Left cardiac atrium (tissue), 4 donors: ENCODE results near the gene TBCB. TPM values are rescaled to one million over a fixed set of nuclear protein-coding genes. Genes with fewer than 3 reads are reported as not detected.
"Not testable (repeated sequence)": the region's sequence is repeated elsewhere in the genome, so short reads cannot be mapped to it uniquely, and the experiment has no call there.

Source experiments
- ATAC-seq, 2 donors: fragments of 200-7000 bp; cut with Tn5 transposase; one replicate each; pipeline ENCODE4 v1.9.1; 2020; ENCODE audit warnings: mild to moderate bottlenecking in 2 of 2, moderate library complexity in 2 of 2
- DNase-seq: peaks from one replicate; pipeline ENCODE4 v3.0.0-alpha.2; 2020
- intact Hi-C, 2 donors: fragments of 100-400 bp; cut with DNase I; formaldehyde crosslinking; loops; one replicate each; pipeline versions ENCODE4 v1.14.1 to v1.15.1; 2022 to 2023
- long read RNA-seq: library from polyadenylated mRNA; unstranded; transcript quantifications from one replicate; pipeline ENCODE4 v2.0.0, GENCODE V29; 2021
- total RNA-seq, 2 donors: library from RNA; stranded (reverse); fragmentation: NEBNext Ultra II Directional; extraction: Animal tissue kit (Norgen Biotek cat#: 25700); gene quantifications; one replicate each; pipeline ENCODE4 v1.2.1, GENCODE V29; 2021
- donor health status: DM: no; HTN: yes; CAD: no.
- donor health status: DM: no; HTN: yes; CAD: no; lungs with severe emphysema.
- donor health status: DM: yes; HTN: yes; CAD: no.
- donor health status: Dilated cardiomyopathy.

The TBCB gene, protein sequence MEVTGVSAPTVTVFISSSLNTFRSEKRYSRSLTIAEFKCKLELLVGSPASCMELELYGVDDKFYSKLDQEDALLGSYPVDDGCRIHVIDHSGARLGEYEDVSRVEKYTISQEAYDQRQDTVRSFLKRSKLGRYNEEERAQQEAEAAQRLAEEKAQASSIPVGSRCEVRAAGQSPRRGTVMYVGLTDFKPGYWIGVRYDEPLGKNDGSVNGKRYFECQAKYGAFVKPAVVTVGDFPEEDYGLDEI
- 10 to 100 TPM; 81.2 to 85.0 TPM for total RNA-seq
- long read RNA-seq, transcript TBCB-201 (6 exons, 1,473 nt) = major isoform, 19 of 26 reads
- long read RNA-seq, partial matches to known transcripts = 0 of 26 reads
- long read RNA-seq, other reads (novel, unspliced or antisense) = 7 of 26 reads

DNA sequence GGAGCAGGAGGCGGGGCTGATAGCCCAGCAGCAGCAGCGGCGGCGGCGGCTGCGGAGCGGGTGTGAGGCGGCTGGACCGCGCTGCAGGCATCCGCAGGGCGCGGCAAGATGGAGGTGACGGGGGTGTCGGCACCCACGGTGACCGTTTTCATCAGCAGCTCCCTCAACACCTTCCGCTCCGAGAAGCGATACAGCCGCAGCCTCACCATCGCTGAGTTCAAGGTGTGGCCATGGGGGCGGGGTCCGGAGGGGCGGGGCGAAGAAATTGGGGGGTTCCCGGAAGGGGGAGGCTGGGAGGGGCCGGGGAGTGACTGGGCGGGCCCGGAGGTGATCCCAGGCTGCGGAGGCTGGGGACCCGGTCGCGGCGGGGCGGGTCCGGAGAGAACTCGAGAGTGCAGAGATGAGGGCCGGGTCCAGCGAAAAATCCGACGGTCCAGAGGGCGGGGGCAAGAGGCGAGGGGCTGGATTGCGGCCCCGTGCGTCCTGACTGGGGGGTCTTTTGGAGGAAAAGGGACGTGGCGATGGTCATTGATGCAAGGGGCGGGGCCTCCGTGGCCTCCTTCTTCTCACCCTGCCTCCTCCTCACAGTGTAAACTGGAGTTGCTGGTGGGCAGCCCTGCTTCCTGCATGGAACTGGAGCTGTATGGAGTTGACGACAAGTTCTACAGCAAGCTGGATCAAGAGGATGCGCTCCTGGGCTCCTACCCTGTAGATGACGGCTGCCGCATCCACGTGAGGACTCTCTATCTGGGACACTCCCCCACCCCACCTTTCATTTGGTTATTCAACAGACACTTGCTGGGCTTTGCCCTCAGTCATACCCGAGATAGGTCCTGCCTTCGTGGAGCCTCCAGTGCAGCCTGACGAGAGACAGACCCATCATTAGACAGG is at the start of gene TBCB:
Gene TBCB (plus strand): TSS at position 16 of the 891 bp plus-strand sequence. CDS start 93 bp downstream, at position 109.
- DNase-seq (peak; percentile 86), ATAC-seq (peak; percentile 56 to 75)
- intact Hi-C loops = loop anchor here (10.0 kb wide), 2 partner anchors 51 to 61 kb away; partner anchors contain the start of genes THAP8 (in 1 of the 2) and WDR62 (in 1 of the 2)

- DNase-seq (no peak), ATAC-seq (no peak)
- intact Hi-C loops = loop anchor here (10.0 kb wide), 2 partner anchors 47 to 107 kb away; partner anchors contain the start of genes OVOL3 (in 1 of the 2), POLR2I (in 1 of the 2) and TBCB (in 1 of the 2)
Observed at GRCh38 chr19:36067681-36068080, 47.6 kb upstream of the TBCB start.

- intact Hi-C loops = loop anchor here (10.0 kb wide), 2 partner anchors 46 to 106 kb away; partner anchors contain the start of genes OVOL3 (in 1 of the 2), POLR2I (in 1 of the 2) and TBCB (in 1 of the 2)
- not testable (repeated sequence) for DNase-seq, ATAC-seq
Observed at GRCh38 chr19:36068810-36069499, 46.3 kb upstream of the TBCB start.

DNA sequence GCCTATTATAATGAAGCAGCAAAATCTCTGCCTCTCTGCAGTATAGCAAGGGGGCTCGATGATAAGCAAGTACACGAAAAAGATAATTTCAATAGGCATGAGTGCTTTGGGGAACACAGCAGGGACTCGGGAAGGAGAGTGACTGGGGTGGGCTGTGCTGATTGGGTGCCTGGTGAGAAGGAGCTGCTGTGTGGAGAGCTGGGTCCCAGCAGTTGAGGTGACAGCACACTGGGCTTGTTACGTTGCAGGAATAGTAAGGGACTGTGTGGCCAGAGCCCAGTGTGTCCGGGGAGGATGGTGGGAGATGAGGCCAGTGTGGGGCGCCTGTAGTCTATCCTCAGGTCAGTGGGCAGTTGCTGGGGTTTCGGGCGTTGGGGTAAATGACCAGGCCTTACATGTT is 43.2 kb upstream of the TBCB start:
- ATAC-seq (no peak), DNase-seq (no peak)
- intact Hi-C loops = no loop called here

- ATAC-seq = no peak
Observed at GRCh38 chr19:36073121-36073876, 42.0 kb upstream of the TBCB start.

DNA sequence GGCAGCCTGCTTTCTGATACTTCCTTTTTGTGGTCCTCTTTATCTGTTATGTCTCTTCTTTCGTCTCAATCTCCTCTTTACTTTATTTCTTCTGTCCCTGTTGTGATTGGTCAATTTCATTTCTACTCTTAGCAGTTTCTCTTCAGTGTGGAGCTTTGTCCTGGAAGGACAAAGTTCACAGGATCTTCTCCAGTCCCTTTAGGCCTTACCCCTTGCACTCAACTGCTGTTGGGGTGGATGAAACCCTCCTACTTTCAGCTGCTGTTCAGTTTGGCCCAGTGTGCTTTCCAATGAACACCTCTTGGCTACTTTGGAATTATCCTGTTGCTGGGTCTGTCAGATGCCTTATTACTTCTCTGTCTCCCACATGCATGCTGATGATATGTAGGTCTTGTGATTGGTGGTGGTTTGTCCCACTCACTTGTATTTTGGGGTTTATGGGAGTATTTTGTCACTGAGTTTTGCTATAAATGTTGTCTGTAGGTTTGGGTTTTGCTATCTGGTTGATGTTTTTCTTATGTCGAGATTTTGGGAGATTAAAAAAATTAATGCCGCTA is 35.8 kb upstream of the TBCB start:
- intact Hi-C loops = no loop called here
- DNase-seq (no peak), ATAC-seq (no peak)

More at GRCh38 chr19:36073121-36073876, 42.0 kb upstream of the TBCB start:
- intact Hi-C loops = no loop called here
- no peak for DNase-seq

DNA sequence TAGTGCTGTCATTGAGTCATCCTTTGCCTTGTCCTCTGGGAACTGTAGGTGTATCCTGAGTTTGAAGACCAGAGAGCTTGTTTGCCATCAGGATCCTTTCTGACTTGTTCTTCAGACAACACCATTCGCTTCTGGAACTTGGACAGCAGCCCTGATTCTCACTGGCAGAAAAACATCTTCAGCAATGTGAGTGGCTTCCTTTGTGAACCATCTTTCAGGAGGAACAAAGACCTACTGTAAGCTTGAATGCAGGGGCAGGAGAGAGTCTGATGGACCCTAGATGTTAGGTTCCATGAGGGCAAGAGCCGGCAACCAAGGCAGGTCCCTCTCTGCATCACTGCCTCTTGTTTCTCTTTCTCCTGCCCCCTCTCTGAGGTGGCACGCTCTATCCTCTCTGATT is 33.9 kb upstream of the TBCB start:
- DNase-seq (no peak), ATAC-seq (no peak)
- intact Hi-C loops = no loop called here

GRCh38 chr19:36081894-36082293 is 33.4 kb upstream of the TBCB start:
- DNase-seq (no peak), ATAC-seq (no peak)
- intact Hi-C loops = no loop called here

GRCh38 chr19:36082916-36083315 is 32.4 kb upstream of the TBCB start:
- intact Hi-C loops = no loop called here
- DNase-seq (no peak), ATAC-seq (no peak)

- DNase-seq (no peak), ATAC-seq (no peak)
- intact Hi-C loops = no loop called here
Observed at GRCh38 chr19:36084231-36085009, 30.8 kb upstream of the TBCB start.

DNA sequence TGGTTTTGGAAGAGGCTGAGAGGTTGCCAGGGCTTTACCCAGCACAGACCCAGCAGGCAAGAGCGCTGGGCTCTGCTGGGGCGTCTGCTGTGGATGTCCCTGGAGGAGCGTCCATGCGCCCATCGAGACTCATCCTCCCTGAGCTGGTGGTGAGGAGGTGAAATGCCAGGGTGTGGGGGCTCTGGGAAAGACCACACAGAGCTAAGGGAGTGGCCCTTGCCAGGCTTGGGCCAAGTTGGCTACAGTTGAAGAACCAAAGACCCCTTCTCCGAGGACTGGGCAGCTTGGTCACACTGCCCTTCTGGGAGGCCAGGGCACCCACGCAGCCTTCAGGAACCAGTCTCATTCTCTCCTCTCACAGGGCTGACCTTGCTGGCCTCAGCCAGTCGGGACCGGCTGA is 28.9 kb upstream of the TBCB start:
- DNase-seq (no peak), ATAC-seq (no peak)
- intact Hi-C loops = no loop called here

DNA sequence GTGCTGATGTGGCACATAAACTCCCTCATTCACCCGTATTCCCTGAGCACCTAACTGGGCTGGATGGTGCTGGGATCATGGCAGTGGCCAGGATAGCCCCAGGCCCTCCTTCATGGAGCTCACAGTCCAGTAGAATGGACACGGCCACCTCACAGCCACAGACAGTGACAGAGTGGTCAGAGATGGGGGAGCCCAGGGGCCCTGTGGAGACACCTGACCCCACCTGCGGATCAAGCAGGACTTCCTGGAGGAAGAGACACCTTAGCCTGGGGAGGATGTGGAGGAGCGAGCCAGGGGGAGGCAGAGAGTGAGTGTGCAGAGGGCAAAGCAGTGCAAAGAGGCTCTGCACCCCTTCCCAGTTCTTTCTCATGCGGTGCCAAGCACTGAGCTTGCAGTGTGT is 25.4 kb upstream of the TBCB start:
- intact Hi-C loops = no loop called here
- no peak for DNase-seq
- no peak for ATAC-seq

DNA sequence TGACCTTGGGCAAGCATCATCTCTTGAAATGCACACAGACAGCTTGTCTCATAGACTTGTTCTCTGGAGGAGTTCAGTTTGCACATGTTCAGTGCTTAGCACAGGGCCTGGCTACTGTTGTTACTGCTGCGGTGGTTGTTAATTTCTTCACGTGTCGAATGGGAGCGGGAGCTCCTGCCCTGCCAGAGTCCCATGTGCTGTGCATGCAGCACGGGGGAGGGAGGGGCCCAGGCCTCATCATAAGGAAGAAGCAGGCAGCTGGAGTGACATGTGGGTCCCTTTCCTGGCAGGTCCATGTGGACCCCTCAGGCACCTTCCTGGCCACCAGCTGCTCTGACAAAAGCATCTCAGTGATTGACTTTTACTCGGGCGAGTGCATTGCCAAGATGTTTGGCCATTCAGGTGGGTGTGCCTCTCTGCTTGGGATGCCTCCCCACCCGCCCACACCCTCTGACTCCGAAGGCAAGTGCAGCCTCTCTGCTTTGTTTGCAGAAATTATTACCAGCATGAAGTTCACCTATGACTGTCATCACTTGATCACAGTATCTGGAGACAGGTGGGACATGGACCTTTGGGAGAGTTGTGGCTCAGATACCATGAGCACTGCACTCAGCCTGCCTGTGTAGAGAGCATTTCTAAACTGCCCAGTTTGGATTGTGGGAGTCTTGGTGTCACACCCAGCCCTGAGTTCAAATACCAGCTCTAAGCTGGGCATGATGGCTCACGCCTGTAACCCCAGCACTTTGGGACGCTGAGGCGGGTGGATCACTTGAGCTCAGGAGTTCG is 24.2 kb upstream of the TBCB start:
- no peak for ATAC-seq
- intact Hi-C loops = no loop called here
- no peak for DNase-seq

GRCh38 chr19:36092566-36092965 is 22.7 kb upstream of the TBCB start:
- DNase-seq (no peak), ATAC-seq (no peak)
- intact Hi-C loops = no loop called here

GRCh38 chr19:36093146-36093662 is 22.1 kb upstream of the TBCB start:
- intact Hi-C loops = no loop called here
- ATAC-seq = no peak
- no peak for DNase-seq

DNA sequence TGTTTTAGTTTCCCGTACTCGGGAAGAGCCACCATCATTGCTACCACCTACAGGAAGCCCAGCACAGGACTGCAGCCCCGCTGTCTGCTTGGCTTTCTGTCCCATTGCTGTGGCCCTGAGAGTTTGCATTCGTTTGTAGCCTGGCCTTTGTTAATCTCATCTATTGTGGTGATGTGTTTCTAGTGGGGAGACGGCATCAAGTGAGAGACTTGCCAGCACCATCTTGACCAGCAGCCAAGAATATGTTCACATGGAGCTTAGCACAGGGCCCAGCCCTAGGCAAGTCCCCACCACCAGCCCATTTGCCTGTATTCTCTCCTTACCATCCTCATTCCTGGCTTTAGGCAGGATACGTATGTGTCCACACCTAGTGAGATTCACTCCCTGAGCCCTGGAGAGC is 21.6 kb upstream of the TBCB start:
- intact Hi-C loops = no loop called here
- ATAC-seq (peak; percentile 76 to 77), DNase-seq (no peak)

- no peak for ATAC-seq
- DNase-seq = no peak
- intact Hi-C loops = no loop called here
Observed at GRCh38 chr19:36097036-36097435, 18.2 kb upstream of the TBCB start.
